Type B pancreatic cell (in vitro differentiated cells): ENCODE data around the gene LRBA. TPM values are rescaled to one million over a fixed set of nuclear protein-coding genes. Genes with fewer than 3 reads are reported as not detected.

ENCODE experiments used
- DNase-seq: peaks from one replicate; pipeline ENCODE4 v3.0.0; 2021; ENCODE audit warnings: mixed read lengths; ENCODE audit not compliant: unreplicated experiment; ENCODE audit errors: extremely low spot score
- H3K27ac Mint-ChIP-seq: 2 replicates; pipeline ENCODE4 v1.8.0; 2021; ENCODE audit warnings: mild to moderate bottlenecking, mixed read lengths
- H3K27me3 Mint-ChIP-seq: 2 replicates; pipeline ENCODE4 v1.8.0; 2021; ENCODE audit warnings: mixed read lengths
- H3K36me3 Mint-ChIP-seq: 2 replicates; pipeline ENCODE4 v1.8.0; 2021; ENCODE audit warnings: mixed read lengths
- H3K4me1 Mint-ChIP-seq: one replicate; pipeline ENCODE4 v1.8.0; 2021; ENCODE audit warnings: mixed read lengths; ENCODE audit not compliant: unreplicated experiment
- H3K4me3 Mint-ChIP-seq: 2 replicates; pipeline ENCODE4 v1.8.0; 2021; ENCODE audit warnings: mild to moderate bottlenecking, mixed read lengths
- H3K9me3 Mint-ChIP-seq: 2 replicates; pipeline ENCODE4 v1.8.0; 2021; ENCODE audit warnings: mixed read lengths
- total RNA-seq: library from RNA; stranded (reverse); gene quantifications from 2 replicates; pipeline ENCODE4 v1.2.1, GENCODE V29; 2021; ENCODE audit warnings: low replicate concordance
- TF ChIP-seq, protein P1 (sequence below): fragments of 200-600 bp; sonication (generic); conservative IDR thresholded peaks from 2 replicates; pipeline ENCODE4 v1.5.0; 2021; ENCODE audit warnings: antibody characterized with exemption, mild to moderate bottlenecking

LRBA gene
- total RNA-seq, 1 donor from 2014 or later, result 64.5 TPM

- Mint-ChIP-seq H3K9me3 (no peaks in the 10 kb centered on the region), H3K27ac (no peak overlapping the region), H3K4me3 (no peak overlapping the region), H3K36me3 (no peaks in the 10 kb centered on the region), H3K27me3 (no peaks in the 10 kb centered on the region), H3K4me1 (peaks cover 9% of the 10 kb centered on the region)
- DNase-seq, result no peak
- TF ChIP-seq, protein P1, sequence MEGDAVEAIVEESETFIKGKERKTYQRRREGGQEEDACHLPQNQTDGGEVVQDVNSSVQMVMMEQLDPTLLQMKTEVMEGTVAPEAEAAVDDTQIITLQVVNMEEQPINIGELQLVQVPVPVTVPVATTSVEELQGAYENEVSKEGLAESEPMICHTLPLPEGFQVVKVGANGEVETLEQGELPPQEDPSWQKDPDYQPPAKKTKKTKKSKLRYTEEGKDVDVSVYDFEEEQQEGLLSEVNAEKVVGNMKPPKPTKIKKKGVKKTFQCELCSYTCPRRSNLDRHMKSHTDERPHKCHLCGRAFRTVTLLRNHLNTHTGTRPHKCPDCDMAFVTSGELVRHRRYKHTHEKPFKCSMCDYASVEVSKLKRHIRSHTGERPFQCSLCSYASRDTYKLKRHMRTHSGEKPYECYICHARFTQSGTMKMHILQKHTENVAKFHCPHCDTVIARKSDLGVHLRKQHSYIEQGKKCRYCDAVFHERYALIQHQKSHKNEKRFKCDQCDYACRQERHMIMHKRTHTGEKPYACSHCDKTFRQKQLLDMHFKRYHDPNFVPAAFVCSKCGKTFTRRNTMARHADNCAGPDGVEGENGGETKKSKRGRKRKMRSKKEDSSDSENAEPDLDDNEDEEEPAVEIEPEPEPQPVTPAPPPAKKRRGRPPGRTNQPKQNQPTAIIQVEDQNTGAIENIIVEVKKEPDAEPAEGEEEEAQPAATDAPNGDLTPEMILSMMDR, result no peak
Observed at GRCh38 chr4:151038452-151039157, 23.5 kb upstream of the LRBA start.

- Mint-ChIP-seq H3K27me3 (no peaks in the 10 kb centered on the region), H3K4me1 (peaks cover 14% of the 10 kb centered on the region), H3K9me3 (no peaks in the 10 kb centered on the region), H3K36me3 (no peaks in the 10 kb centered on the region), H3K4me3 (no peak overlapping the region), H3K27ac (no peak overlapping the region)
- TF ChIP-seq, protein P1, result no peak
- DNase-seq, result no peak
Observed at GRCh38 chr4:151035911-151036310, 20.8 kb upstream of the LRBA start.

DNA sequence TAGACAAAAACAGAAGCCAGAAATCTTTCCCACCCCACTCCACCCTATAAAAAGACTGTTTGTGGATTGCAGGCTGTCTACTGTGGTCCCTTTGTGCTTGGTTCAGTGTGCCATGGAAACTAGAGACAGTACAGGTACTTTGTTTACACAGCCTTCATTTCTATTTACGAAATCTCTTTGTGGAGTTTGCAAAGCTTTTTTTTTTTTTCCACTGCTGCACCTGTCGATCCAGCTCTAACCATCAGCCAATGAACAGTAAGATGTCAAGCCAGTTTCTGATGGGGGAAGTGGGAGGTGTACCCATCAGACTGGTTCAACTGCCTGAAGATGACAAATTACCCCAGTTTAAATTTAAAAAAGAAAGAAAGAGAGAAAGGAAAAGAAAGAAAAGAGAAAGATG, 20.2 kb upstream of the LRBA start:
- no peaks in the 10 kb centered on the region for H3K27me3 Mint-ChIP-seq
- peak overlapping the region; percentile 66 for H3K27ac Mint-ChIP-seq
- no peaks in the 10 kb centered on the region for H3K9me3 Mint-ChIP-seq
- no peaks in the 10 kb centered on the region for H3K36me3 Mint-ChIP-seq
- DNase-seq, result no peak
- H3K4me1 Mint-ChIP-seq, result peaks cover 14% of the 10 kb centered on the region
- TF ChIP-seq, protein P1, result no peak
- peak overlapping the region; percentile 73 for H3K4me3 Mint-ChIP-seq

- H3K4me1 Mint-ChIP-seq, result peaks cover 14% of the 10 kb centered on the region
- no peaks in the 10 kb centered on the region for H3K36me3 Mint-ChIP-seq
- no peak overlapping the region for H3K4me3 Mint-ChIP-seq
- H3K27ac Mint-ChIP-seq, result peak overlapping the region; percentile 66
- DNase-seq, result no peak
- no peaks in the 10 kb centered on the region for H3K27me3 Mint-ChIP-seq
- TF ChIP-seq, protein P1, result no peak
- no peaks in the 10 kb centered on the region for H3K9me3 Mint-ChIP-seq
Observed at GRCh38 chr4:151034829-151035228, 19.7 kb upstream of the LRBA start.

DNA sequence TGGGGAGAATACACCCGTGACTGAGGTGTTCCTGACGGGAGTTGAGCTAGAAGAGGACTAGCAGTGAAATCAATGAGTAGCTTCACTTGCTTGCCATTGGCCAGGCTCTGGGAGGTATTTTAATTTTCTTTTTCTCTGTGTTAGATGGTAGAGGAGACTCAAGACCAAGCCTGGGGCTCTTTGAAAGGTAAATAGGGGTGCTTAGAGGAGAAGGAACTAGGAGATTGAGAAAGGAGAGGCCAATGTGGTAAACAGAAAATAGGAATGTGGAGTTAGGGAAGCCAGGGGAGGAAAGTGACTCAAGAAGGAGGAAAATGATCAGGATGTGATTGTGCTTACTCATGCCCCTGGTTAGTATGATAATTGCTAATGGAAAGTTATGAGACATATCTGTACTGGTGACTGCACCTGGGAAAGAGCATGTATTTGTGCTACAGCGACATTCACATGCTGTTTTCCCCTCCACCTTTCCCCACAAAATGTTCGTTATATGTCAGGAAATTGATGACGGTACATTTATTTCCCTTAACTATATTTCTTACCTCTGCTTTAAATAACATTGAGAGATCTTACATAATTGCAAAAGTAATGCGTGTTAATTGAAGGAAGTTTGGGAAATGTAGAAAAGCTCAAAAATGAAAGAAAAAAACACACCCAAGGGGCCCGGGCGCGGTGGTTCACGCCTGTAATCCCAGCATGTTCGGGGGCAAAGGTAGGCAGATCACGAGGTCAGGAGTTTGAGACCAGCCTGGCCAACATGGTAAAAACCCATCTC, 16.9 kb upstream of the LRBA start:
- H3K9me3 Mint-ChIP-seq, result no peaks in the 10 kb centered on the region
- no peaks in the 10 kb centered on the region for H3K36me3 Mint-ChIP-seq
- no peak overlapping the region for H3K27ac Mint-ChIP-seq
- peaks cover 14% of the 10 kb centered on the region for H3K4me1 Mint-ChIP-seq
- TF ChIP-seq, protein P1, result no peak
- no peak for DNase-seq
- no peak overlapping the region for H3K4me3 Mint-ChIP-seq
- H3K27me3 Mint-ChIP-seq, result no peaks in the 10 kb centered on the region
